GM18517 (cell line): ENCODE data around the gene TNFSF13B.
"Not testable (repeated sequence)": the region's sequence is repeated elsewhere in the genome, so short reads cannot be mapped to it uniquely, and the experiment has no call there.

Experiments
- ATAC-seq: cut with Tn5 transposase; IDR thresholded peaks from one replicate; pipeline ENCODE4 v1.9.1; 2021; ENCODE audit warnings: mild to moderate bottlenecking, moderate library complexity; ENCODE audit not compliant: unreplicated experiment

The TNFSF13B gene

GRCh38 chr13:108278466-108278865 is 8.9 kb downstream of the TNFSF13B start:
- no peak for ATAC-seq

GRCh38 chr13:108281901-108282300 is 12.4 kb downstream of the TNFSF13B start:
- ATAC-seq = no peak

GRCh38 chr13:108283110-108283509 is 13.6 kb downstream of the TNFSF13B start:
- ATAC-seq = no peak

- no peak for ATAC-seq
Observed at GRCh38 chr13:108288741-108289140, 19.2 kb downstream of the TNFSF13B start.

- no peak for ATAC-seq
Observed at GRCh38 chr13:108289819-108290218, 20.3 kb downstream of the TNFSF13B start.

- ATAC-seq = no peak
Observed at GRCh38 chr13:108297114-108297513, 27.6 kb downstream of the TNFSF13B start.

- no peak for ATAC-seq
Observed at GRCh38 chr13:108302279-108302678, 32.8 kb downstream of the TNFSF13B start.

GRCh38 chr13:108304170-108305016 is 34.9 kb downstream of the TNFSF13B start:
- no peak for ATAC-seq

GRCh38 chr13:108305655-108306054 is 36.1 kb downstream of the TNFSF13B start:
- peak; percentile 68 for ATAC-seq

GRCh38 chr13:108306860-108307259 is 37.3 kb downstream of the TNFSF13B start:
- ATAC-seq = no peak

- not testable (repeated sequence) for ATAC-seq
Observed at GRCh38 chr13:108311596-108311995, 42.1 kb downstream of the TNFSF13B start.

- no peak for ATAC-seq
Observed at GRCh38 chr13:108313382-108313781, 43.9 kb downstream of the TNFSF13B start.

- ATAC-seq = peak; percentile 68
Observed at GRCh38 chr13:108315273-108315672, 45.8 kb downstream of the TNFSF13B start.

- no peak for ATAC-seq
Observed at GRCh38 chr13:108315991-108316390, 46.5 kb downstream of the TNFSF13B start.

GRCh38 chr13:108316413-108316812 is 46.9 kb downstream of the TNFSF13B start:
- ATAC-seq = no peak

GRCh38 chr13:108322206-108322824 is 52.8 kb downstream of the TNFSF13B start:
- peak; percentile 81 for ATAC-seq

- no peak for ATAC-seq
Observed at GRCh38 chr13:108323031-108323430, 53.5 kb downstream of the TNFSF13B start.

- ATAC-seq = no peak
Observed at GRCh38 chr13:108325863-108326262, 56.3 kb downstream of the TNFSF13B start.

GRCh38 chr13:108326309-108326708 is 56.8 kb downstream of the TNFSF13B start:
- ATAC-seq = peak; percentile 90

GRCh38 chr13:108328848-108329247 is 59.3 kb downstream of the TNFSF13B start:
- ATAC-seq = no peak

- no peak for ATAC-seq
Observed at GRCh38 chr13:108332791-108333190, 63.3 kb downstream of the TNFSF13B start.
